GM23248 (cell line): ENCODE results near the gene ADAMTS3.

ENCODE experiments used
- EZH2 ChIP-seq: fragments of 200-600 bp; sonication (generic); IDR thresholded peaks from 2 replicates; pipeline ENCODE4 v1.6.1; 2018; ENCODE audit warnings: antibody characterized with exemption, mild to moderate bottlenecking; ENCODE audit not compliant: insufficient read depth, poor library complexity, severe bottlenecking
- EZH2phosphoT487 ChIP-seq: fragments of 200-600 bp; sonication (generic); IDR thresholded peaks from 2 replicates; pipeline ENCODE4 v1.6.1; 2018; ENCODE audit warnings: antibody characterized with exemption, moderate library complexity, mild to moderate bottlenecking, low read depth; ENCODE audit not compliant: insufficient read depth

- TF ChIP-seq EZH2 = no peak
- TF ChIP-seq EZH2phosphoT487 = no peak
Observed at GRCh38 chr4:72313121-72313520, 255.9 kb downstream of the ADAMTS3 start.
